Measurements from ENCODE around the gene VPS13C. TPM values are rescaled to one million over a fixed set of nuclear protein-coding genes. Genes with fewer than 3 reads are reported as not detected.

VPS13C gene
- total and polyA plus RNA-seq, 2 donors (not counting 3 experiments of a cell fraction or from before 2014, with no cell fraction given), result 10.8 to 60.3 TPM

GRCh38 chr15:62103431-62103830, 43.2 kb upstream of the VPS13C start:
- TF ChIP-seq FOS (IDR thresholded peaks at IDR 0.05; ENCODE audit: borderline replicate concordance, insufficient read depth, low read length) (no peak), JUN (IDR thresholded peaks at IDR 0.05; ENCODE audit: borderline replicate concordance, insufficient read depth, insufficient read length, low read depth) (no peak), EZH2 (IDR thresholded peaks at IDR 0.05; ENCODE audit: borderline replicate concordance, low read depth, low read length, severe bottlenecking) (no peak), GATA2 (IDR thresholded peaks at IDR 0.05; ENCODE audit: insufficient read depth, insufficient read length, low read depth, low read length) (no peak), MAX (IDR thresholded peaks at IDR 0.05; ENCODE audit: insufficient read depth, insufficient read length) (no peak), CTCF (IDR thresholded peaks at IDR 0.05; ENCODE audit: extremely low read depth in 1 of 2, insufficient read depth in 1 of 2, low read depth in 1 of 2, low read length in 2 of 2) (no peak), POLR2AphosphoS5 (IDR thresholded peaks at IDR 0.05; ENCODE audit: insufficient read depth, low read depth, low read length) (no peak), POLR2A (IDR thresholded peaks at IDR 0.05; ENCODE audit: low read depth, low read length) (no peak), MYC (IDR thresholded peaks at IDR 0.05; ENCODE audit: low read depth, low read length) (no peak)
- H3K9ac ChIP-seq (replicated peaks; ENCODE audit: extremely low read depth, insufficient read depth, low read length), result no peak overlapping the region
- ChIA-PET POLR2A (no interaction called here), CTCF (interaction anchor here (0.7 to 2.8 kb wide), 10 partner anchors 13 to 204 kb away, joined by 3 to 9 read pairs (median 4); partner anchors contain the start of gene C2CD4A)
- H3K9me1 ChIP-seq (replicated peaks; ENCODE audit: control insufficient read depth, extremely low read depth, insufficient read depth, low read length), result no peaks in the 10 kb centered on the region
- H3K4me1 ChIP-seq (ENCODE audit: control insufficient read depth, extremely low read depth, insufficient read depth, low read length), result peaks cover 16% of the 10 kb centered on the region
- intact Hi-C loops (cut with micrococcal nuclease) (no loop called here), dilution Hi-C loops (cut with MboI; ENCODE audit: extremely low pct_ligation_motif_present, low sequenced_read_pairs) (no loop called here)
- H3K36me3 ChIP-seq (ENCODE audit: control insufficient read depth in 2 of 2, extremely low read depth in 1 of 2, insufficient read depth in 2 of 2, low read length in 2 of 2), result no peaks in the 10 kb centered on the region
- no peaks in the 10 kb centered on the region for H3K27me3 ChIP-seq (ENCODE audit: control insufficient read depth in 2 of 2, insufficient read depth in 2 of 2, low read length in 2 of 2)
- no peak overlapping the region for H3K4me3 ChIP-seq (replicated peaks in 1 of 3; ENCODE audit: insufficient read depth in 1 of 3, low read depth in 1 of 3, low read length in 3 of 3)
- no peak overlapping the region for H2AFZ ChIP-seq (ENCODE audit: low read depth, low read length)
- BruUV-seq (replicated peaks), result no TSS peak
- no peaks in the 10 kb centered on the region for H3K9me3 ChIP-seq (replicated peaks; ENCODE audit: control insufficient read depth, insufficient read depth, low read length)
- no peaks in the 10 kb centered on the region for H4K20me1 ChIP-seq (replicated peaks; ENCODE audit: control insufficient read depth, extremely low read depth, insufficient read depth, low read length)
- no peak overlapping the region for H3K4me2 ChIP-seq (ENCODE audit: insufficient read depth, low read length)
- no peak overlapping the region for H3K27ac ChIP-seq (ENCODE audit: insufficient read depth, low read depth, low read length)
- DNase-seq (ENCODE audit: low read depth, low spot score), result no peak
- no peak for FAIRE-seq
- H3K79me2 ChIP-seq (ENCODE audit: control insufficient read depth, insufficient read depth, low read length), result no peaks in the 10 kb centered on the region

Data from endothelial cell of umbilical vein (primary cell).